Activated CD8-positive, alpha-beta T cell treated with anti-CD3 and anti-CD28 coated beads for 36 hours (primary cell): ENCODE measurements around the gene CCDC86. TPM values are rescaled to one million over a fixed set of nuclear protein-coding genes. Genes with fewer than 3 reads are reported as not detected.

ENCODE experiments used
- ATAC-seq: fragments of 200-7000 bp; cut with Tn5 transposase; one replicate; pipeline ENCODE4 v1.10.0; 2021; ENCODE audit warnings: mild to moderate bottlenecking, moderate library complexity
- CTCF ChIA-PET: fragments of 350-600 bp; sonication (Branson Sonifier 250); formaldehyde crosslinking; loops from one replicate; lab custom pipeline; 2021; ENCODE audit warnings: antibody characterized with exemption; lab: Charles Lee
- POLR2A ChIA-PET: fragments of 350-600 bp; sonication (Branson Sonifier 250); formaldehyde crosslinking; loops from one replicate; lab custom pipeline; 2021; ENCODE audit warnings: antibody characterized with exemption; lab: Charles Lee
- DNase-seq: peaks from one replicate; pipeline ENCODE4 v3.0.0-alpha.2; 2020
- H3K27ac Mint-ChIP-seq: one replicate; pipeline ENCODE4 v1.8.0; 2021; ENCODE audit warnings: mild to moderate bottlenecking, mixed read lengths
- H3K27me3 Mint-ChIP-seq: one replicate; pipeline ENCODE4 v1.8.0; 2021; ENCODE audit warnings: mixed read lengths
- H3K36me3 Mint-ChIP-seq: one replicate; pipeline ENCODE4 v1.8.0; 2021; ENCODE audit warnings: low read depth, mixed read lengths
- H3K4me1 Mint-ChIP-seq: one replicate; pipeline ENCODE4 v1.8.0; 2021; ENCODE audit warnings: low read depth, mixed read lengths
- H3K4me3 Mint-ChIP-seq: one replicate; pipeline ENCODE4 v1.8.0; 2021; ENCODE audit warnings: mild to moderate bottlenecking, moderate library complexity, mixed read lengths
- H3K9me3 Mint-ChIP-seq: one replicate; pipeline ENCODE4 v1.8.0; 2021; ENCODE audit warnings: mixed read lengths
- intact Hi-C: fragments of 100-400 bp; cut with micrococcal nuclease; formaldehyde crosslinking; loops from one replicate; pipeline ENCODE4 v1.10.0; 2022
- total RNA-seq, 2 experiments: library from RNA; stranded (reverse); gene quantifications; one replicate each; pipeline ENCODE4 v1.2.3, GENCODE V29; 2021
- TF ChIP-seq, protein P1 (sequence below): fragments of 200-600 bp; IDR thresholded peaks from one replicate; pipeline ENCODE4 v1.8.0; 2022; ENCODE audit warnings: antibody characterized with exemption, mild to moderate bottlenecking

The CCDC86 gene
- total RNA-seq, 2 experiments from 2014 or later, result 48.1 to 51.4 TPM

DNA sequence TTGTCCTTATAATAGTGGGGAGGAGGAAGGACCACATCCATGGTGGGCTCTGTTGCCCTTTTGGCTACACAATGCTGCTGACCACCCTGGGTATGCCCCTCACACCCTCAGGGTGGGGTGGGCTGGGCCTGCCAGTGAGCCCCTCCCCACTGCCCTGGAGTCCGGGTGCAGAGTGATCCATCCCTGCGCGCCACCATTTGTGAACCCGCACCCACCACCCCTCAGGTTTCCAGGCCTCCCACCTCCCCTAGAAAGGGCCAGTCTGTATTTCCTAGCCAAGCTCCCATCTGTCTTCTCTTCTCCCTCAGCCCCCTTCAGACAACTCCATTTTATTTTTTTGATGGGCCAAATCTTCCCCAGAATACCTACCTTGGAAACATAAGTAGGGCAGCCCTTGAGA is 31.8 kb upstream of the CCDC86 start:
- Mint-ChIP-seq H3K9me3 (no peaks in the 10 kb centered on the region), H3K4me1 (peaks cover 2% of the 10 kb centered on the region), H3K36me3 (no peaks in the 10 kb centered on the region), H3K27me3 (peaks cover 5% of the 10 kb centered on the region), H3K27ac (no peak overlapping the region), H3K4me3 (no peak overlapping the region)
- ATAC-seq (no peak), DNase-seq (no peak)
- ChIA-PET CTCF (no interaction called here), POLR2A (no interaction called here)
- intact Hi-C loops, result no loop called here
- TF ChIP-seq, protein P1, sequence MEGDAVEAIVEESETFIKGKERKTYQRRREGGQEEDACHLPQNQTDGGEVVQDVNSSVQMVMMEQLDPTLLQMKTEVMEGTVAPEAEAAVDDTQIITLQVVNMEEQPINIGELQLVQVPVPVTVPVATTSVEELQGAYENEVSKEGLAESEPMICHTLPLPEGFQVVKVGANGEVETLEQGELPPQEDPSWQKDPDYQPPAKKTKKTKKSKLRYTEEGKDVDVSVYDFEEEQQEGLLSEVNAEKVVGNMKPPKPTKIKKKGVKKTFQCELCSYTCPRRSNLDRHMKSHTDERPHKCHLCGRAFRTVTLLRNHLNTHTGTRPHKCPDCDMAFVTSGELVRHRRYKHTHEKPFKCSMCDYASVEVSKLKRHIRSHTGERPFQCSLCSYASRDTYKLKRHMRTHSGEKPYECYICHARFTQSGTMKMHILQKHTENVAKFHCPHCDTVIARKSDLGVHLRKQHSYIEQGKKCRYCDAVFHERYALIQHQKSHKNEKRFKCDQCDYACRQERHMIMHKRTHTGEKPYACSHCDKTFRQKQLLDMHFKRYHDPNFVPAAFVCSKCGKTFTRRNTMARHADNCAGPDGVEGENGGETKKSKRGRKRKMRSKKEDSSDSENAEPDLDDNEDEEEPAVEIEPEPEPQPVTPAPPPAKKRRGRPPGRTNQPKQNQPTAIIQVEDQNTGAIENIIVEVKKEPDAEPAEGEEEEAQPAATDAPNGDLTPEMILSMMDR, result no peak

DNA sequence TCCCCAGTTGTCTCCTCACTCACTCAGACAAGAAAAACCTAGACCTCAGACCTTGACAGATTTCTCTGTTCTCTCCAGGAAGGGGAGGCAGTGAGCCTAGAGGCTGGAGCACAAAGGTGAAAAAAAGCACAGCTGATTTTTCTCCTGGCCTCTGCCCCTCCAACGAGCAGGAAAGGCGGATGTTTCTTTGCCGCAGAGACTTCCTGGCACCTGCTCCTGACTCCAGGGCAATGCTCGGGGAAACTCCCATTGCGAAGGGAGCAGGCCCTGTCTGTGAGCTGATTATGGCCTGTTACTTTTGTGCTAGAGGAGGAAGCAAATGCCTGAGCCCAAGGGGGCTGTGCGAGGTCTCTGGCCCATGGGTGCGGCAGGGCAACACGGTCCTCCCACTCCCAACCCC is 31.3 kb upstream of the CCDC86 start:
- DNase-seq, result no peak
- H3K27me3 Mint-ChIP-seq, result peaks cover 5% of the 10 kb centered on the region
- H3K36me3 Mint-ChIP-seq, result no peaks in the 10 kb centered on the region
- no peak overlapping the region for H3K27ac Mint-ChIP-seq
- CTCF ChIA-PET, result no interaction called here
- TF ChIP-seq, protein P1, result no peak
- peaks cover 2% of the 10 kb centered on the region for H3K4me1 Mint-ChIP-seq
- no peak overlapping the region for H3K4me3 Mint-ChIP-seq
- POLR2A ChIA-PET, result no interaction called here
- no peaks in the 10 kb centered on the region for H3K9me3 Mint-ChIP-seq
- no peak for ATAC-seq
- intact Hi-C loops, result no loop called here

DNA sequence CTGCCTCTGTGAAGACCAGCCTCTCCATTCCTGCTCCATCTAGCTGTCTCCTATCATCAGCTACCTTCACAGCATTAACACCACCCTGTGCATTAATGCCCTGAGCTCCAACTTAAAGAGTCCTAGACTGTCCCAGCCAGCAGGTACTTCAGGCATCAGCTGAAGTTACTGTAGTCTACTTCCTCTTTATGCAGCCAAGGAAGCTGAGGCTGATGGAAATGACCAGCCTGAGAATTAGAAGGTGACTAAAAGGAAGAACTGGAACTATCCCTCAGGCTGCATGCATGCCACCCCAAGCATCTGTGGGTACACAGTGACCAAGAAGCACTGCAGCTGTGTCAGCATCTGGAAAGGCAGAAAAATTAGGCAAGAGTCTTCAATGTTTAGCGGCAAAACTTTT is 28.6 kb upstream of the CCDC86 start:
- ChIA-PET CTCF (interaction anchor here (0.9 to 1.6 kb wide), 3 partner anchors 18 to 50 kb away, joined by 4 to 7 read pairs (median 4); no protein-coding TSS in a partner anchor), POLR2A (no interaction called here)
- Mint-ChIP-seq H3K4me3 (no peak overlapping the region), H3K27me3 (peaks cover 5% of the 10 kb centered on the region), H3K4me1 (no peaks in the 10 kb centered on the region), H3K36me3 (no peaks in the 10 kb centered on the region), H3K27ac (no peak overlapping the region), H3K9me3 (peaks cover 13% of the 10 kb centered on the region)
- ATAC-seq (no peak), DNase-seq (no peak)
- TF ChIP-seq, protein P1, result no peak
- intact Hi-C loops, result no loop called here

DNA sequence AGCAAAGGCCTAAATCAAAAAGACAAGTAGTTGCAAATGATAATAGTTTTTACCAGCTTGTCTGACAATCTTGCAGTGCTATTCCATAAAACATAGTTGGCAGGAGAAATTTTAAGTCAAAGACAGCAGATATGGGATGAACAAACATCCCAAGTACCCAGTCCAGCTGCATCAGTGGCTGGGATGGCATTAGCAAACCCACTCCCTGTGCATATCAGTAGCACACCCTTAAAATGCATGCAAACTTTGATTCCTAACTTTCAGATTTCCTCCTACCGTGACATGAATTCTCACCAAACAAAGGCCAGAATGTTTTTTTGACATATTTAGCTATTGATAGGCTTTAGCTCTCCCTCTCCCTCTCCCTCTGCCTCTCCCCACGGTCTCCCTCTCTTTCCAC is 27.8 kb upstream of the CCDC86 start:
- DNase-seq (no peak), ATAC-seq (no peak)
- Mint-ChIP-seq H3K27me3 (peaks cover 5% of the 10 kb centered on the region), H3K36me3 (no peaks in the 10 kb centered on the region), H3K4me1 (no peaks in the 10 kb centered on the region), H3K27ac (no peak overlapping the region), H3K9me3 (peaks cover 13% of the 10 kb centered on the region), H3K4me3 (no peak overlapping the region)
- POLR2A ChIA-PET, result no interaction called here
- intact Hi-C loops, result no loop called here
- TF ChIP-seq, protein P1, result no peak
- CTCF ChIA-PET, result interaction anchor here (1.6 kb wide), 1 partner anchor 17 kb away, joined by 7 read pairs; no protein-coding TSS in a partner anchor

DNA sequence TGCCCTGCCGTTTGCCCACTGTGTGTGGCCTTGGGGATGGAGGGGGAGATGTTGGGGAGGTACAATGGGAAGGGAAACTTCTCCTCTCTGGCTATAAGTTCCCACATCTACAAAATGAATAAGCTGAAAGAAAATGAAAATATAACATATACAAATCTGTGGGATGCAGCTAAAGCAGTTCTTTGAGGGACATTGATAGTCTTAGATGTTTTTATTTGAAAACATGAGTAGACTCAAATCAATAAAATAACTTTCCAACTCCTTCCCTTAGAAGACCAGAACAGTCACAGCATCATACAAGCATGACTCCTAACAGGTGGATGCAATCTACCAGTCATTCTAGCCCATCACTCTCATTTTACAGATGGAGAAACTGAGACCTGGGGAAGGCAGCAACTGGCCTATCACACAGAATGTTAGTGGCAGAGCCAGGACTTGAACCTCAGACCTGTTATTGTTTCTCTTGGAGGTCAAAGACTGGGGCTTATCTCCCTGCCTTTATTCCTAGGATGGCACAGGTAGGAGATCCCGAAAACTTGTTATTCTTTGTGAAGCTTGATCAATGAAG is 25.2 kb upstream of the CCDC86 start:
- CTCF ChIA-PET, result interaction anchor here (1.6 kb wide), 1 partner anchor 14 kb away, joined by 9 read pairs; no protein-coding TSS in a partner anchor
- Mint-ChIP-seq H3K4me1 (no peaks in the 10 kb centered on the region), H3K4me3 (no peak overlapping the region), H3K9me3 (peaks cover 13% of the 10 kb centered on the region), H3K27ac (no peak overlapping the region), H3K36me3 (no peaks in the 10 kb centered on the region), H3K27me3 (no peaks in the 10 kb centered on the region)
- ATAC-seq (no peak), DNase-seq (no peak)
- TF ChIP-seq, protein P1, result no peak
- intact Hi-C loops, result no loop called here
- POLR2A ChIA-PET, result no interaction called here
